NB4 (cell line): ENCODE results near the gene NTM.

Experiments
- DNase-seq: peaks from one replicate; pipeline ENCODE4 v3.0.0; 2010; ENCODE audit warnings: low read depth
- H3K4me3 ChIP-seq: one replicate; pipeline ENCODE4 v1.5.1; 2011; ENCODE audit warnings: mild to moderate bottlenecking, low read depth, low read length, moderate library complexity
- MAX ChIP-seq: IDR thresholded peaks from 2 replicates; pipeline ENCODE4 v1.6.1; 2011; ENCODE audit warnings: low read depth, low read length
- MYC ChIP-seq: IDR thresholded peaks from 2 replicates; pipeline ENCODE4 v1.6.1; 2011; ENCODE audit warnings: low read depth, low read length
- POLR2A ChIP-seq: IDR thresholded peaks from 2 replicates; pipeline ENCODE4 v1.6.1; 2011; ENCODE audit warnings: mild to moderate bottlenecking; ENCODE audit not compliant: insufficient read length; ENCODE audit errors: extremely low read depth
- TF ChIP-seq, protein P1 (sequence below): IDR thresholded peaks from one replicate; pipeline ENCODE4 v1.5.1; 2012; ENCODE audit warnings: low read depth, low read length

The NTM gene

GRCh38 chr11:131896978-131897615 is 526.7 kb downstream of the NTM start:
- TF ChIP-seq MAX (no peak), POLR2A (no peak), MYC (no peak)
- TF ChIP-seq, protein P1, sequence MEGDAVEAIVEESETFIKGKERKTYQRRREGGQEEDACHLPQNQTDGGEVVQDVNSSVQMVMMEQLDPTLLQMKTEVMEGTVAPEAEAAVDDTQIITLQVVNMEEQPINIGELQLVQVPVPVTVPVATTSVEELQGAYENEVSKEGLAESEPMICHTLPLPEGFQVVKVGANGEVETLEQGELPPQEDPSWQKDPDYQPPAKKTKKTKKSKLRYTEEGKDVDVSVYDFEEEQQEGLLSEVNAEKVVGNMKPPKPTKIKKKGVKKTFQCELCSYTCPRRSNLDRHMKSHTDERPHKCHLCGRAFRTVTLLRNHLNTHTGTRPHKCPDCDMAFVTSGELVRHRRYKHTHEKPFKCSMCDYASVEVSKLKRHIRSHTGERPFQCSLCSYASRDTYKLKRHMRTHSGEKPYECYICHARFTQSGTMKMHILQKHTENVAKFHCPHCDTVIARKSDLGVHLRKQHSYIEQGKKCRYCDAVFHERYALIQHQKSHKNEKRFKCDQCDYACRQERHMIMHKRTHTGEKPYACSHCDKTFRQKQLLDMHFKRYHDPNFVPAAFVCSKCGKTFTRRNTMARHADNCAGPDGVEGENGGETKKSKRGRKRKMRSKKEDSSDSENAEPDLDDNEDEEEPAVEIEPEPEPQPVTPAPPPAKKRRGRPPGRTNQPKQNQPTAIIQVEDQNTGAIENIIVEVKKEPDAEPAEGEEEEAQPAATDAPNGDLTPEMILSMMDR = no peak
- no peak for DNase-seq
- no peak overlapping the region for H3K4me3 ChIP-seq

GRCh38 chr11:131897956-131898355 is 527.5 kb downstream of the NTM start:
- H3K4me3 ChIP-seq = no peak overlapping the region
- DNase-seq = no peak
- TF ChIP-seq POLR2A (no peak), MAX (no peak), MYC (no peak)
- TF ChIP-seq, protein P1 = no peak

DNA sequence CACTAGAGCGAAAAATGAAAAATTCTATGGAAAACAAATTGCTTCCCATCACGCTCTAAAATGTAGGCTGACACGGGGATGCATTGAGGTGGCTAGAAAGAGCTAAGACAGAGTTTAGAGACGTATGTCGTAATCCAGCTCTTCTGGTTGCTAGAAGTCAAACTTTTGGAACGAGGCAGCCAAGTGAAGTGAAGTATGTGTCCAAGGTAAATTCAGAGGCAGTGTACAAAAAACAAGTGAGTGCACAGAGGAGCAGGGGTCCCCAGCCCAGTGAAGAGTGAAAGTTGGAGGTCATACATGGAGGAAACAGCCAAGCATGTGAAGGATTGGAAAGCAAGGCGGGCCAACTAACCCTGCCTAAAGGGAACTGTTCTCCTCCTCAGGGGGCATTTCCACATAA is 528.5 kb downstream of the NTM start:
- DNase-seq = no peak
- TF ChIP-seq MYC (no peak), MAX (no peak), POLR2A (no peak)
- TF ChIP-seq, protein P1 = no peak
- H3K4me3 ChIP-seq = no peak overlapping the region

DNA sequence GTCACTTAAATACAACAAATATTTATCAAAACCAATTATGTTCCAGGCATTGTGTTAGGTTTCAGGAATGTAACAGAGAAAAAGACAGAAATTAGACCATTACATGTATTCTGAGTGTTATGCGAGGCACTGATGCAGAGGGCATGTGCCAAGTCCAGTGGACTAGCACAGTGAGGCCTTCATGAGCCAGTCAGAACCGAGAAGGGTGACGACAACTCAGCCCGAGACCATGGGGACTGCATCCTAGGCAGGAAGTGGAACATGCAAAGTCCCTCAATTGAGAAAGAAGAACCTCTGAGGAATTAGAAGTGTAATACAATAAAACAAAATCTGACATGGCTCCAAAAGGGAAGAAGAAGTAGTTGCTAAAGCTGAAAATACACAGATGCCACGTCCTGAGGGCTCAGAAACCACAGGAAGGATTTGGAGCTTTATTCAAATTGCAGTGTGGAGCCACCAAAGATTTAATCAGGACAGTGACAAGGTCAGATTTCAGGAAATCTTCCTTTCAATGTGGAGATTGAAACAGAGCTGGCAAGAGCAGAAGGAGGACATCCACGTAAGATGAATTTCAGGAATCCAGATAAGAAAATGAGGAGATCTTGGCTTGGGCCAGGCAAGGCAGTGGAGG is 529.6 kb downstream of the NTM start:
- H3K4me3 ChIP-seq = no peak overlapping the region
- TF ChIP-seq, protein P1 = no peak
- TF ChIP-seq POLR2A (no peak), MAX (no peak), MYC (no peak)
- no peak for DNase-seq

DNA sequence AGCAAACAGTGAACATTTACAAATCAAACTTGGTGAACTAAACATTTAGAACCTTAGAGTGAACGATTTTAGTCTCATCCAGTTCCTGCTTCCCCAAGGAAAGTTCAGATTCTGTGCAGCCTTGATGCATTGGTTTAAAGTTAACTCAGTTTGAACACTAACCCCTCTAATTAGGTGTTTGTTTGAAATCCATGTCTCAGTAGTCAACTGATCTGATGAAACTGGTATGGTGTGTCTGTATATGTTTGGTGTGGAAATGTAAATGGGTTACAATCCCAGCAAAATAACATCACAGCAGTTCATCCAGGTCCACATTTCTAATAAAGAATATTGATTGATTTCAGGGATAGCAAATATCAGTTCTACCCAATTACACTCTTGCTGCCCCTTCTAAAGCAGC is 532.0 kb downstream of the NTM start:
- no peak for DNase-seq
- TF ChIP-seq, protein P1 = no peak
- no peak for TF ChIP-seq POLR2A
- TF ChIP-seq MYC = no peak
- no peak for TF ChIP-seq MAX
- H3K4me3 ChIP-seq = no peak overlapping the region
